HL-60 (cell line): ENCODE measurements around the gene AAMDC.

Experiments
- POLR2AphosphoS5 ChIP-seq: IDR thresholded peaks from 2 replicates; pipeline ENCODE4 v1.6.1; 2012; ENCODE audit warnings: low read depth
- TF ChIP-seq, protein P1 (sequence below): IDR thresholded peaks from one replicate; pipeline ENCODE4 v1.5.1; 2011; ENCODE audit warnings: low read length, control low read depth, inconsistent platforms; ENCODE audit not compliant: insufficient read depth

DNA sequence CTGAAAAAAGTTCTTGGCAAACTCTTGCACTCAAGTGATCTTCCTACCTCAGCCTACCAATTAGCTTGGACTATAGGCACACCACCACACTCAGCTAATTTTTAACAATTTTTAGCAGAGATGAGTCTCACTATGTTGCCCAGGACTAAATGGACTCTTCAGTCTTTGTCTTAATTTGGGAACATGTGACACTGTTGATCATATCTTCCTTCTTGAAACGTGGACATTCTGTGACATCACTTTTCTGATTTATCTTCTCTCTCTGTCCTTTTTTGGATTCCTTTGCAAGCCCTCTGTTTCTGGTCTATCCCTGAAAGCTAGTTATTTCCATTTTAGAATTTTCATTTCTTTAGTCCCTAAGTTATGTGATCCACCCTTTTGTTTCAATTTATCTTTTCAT, 42.4 kb upstream of the AAMDC start:
- TF ChIP-seq, protein P1, sequence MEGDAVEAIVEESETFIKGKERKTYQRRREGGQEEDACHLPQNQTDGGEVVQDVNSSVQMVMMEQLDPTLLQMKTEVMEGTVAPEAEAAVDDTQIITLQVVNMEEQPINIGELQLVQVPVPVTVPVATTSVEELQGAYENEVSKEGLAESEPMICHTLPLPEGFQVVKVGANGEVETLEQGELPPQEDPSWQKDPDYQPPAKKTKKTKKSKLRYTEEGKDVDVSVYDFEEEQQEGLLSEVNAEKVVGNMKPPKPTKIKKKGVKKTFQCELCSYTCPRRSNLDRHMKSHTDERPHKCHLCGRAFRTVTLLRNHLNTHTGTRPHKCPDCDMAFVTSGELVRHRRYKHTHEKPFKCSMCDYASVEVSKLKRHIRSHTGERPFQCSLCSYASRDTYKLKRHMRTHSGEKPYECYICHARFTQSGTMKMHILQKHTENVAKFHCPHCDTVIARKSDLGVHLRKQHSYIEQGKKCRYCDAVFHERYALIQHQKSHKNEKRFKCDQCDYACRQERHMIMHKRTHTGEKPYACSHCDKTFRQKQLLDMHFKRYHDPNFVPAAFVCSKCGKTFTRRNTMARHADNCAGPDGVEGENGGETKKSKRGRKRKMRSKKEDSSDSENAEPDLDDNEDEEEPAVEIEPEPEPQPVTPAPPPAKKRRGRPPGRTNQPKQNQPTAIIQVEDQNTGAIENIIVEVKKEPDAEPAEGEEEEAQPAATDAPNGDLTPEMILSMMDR = no peak
- no peak for TF ChIP-seq POLR2AphosphoS5
